ENCODE data around the gene CLDN17.

Gene CLDN17

GRCh38 chr21:30116479-30116878 is 50.1 kb downstream of the CLDN17 start:
- no peak for DNase-seq
